TTC549 (cell line): ENCODE measurements around the gene DLX2.

Experiments used
- FAIRE-seq: peaks from 2 replicates; lab custom pipeline; 2012; peaks lifted over from hg19 to GRCh38; lab: Jason Lieb, UNC

The DLX2 gene

GRCh38 chr2:172094294-172095145 lies 8.2 kb downstream of the DLX2 start:
- FAIRE-seq: no peak

- no peak for FAIRE-seq
Observed at GRCh38 chr2:172093416-172094293, 9.0 kb downstream of the DLX2 start.

GRCh38 chr2:172092716-172093415 lies 9.8 kb downstream of the DLX2 start:
- no peak for FAIRE-seq

GRCh38 chr2:172091761-172092566 lies 10.7 kb downstream of the DLX2 start:
- no peak for FAIRE-seq

GRCh38 chr2:172091000-172091641 lies 11.6 kb downstream of the DLX2 start:
- peak; percentile 77 for FAIRE-seq

GRCh38 chr2:172090044-172090961 lies 12.4 kb downstream of the DLX2 start:
- no peak for FAIRE-seq

GRCh38 chr2:172089633-172090032 lies 13.1 kb downstream of the DLX2 start:
- FAIRE-seq: no peak

- FAIRE-seq: no peak
Observed at GRCh38 chr2:172089005-172089504, 13.6 kb downstream of the DLX2 start.

GRCh38 chr2:172088245-172089004 lies 14.3 kb downstream of the DLX2 start:
- FAIRE-seq: no peak

- no peak for FAIRE-seq
Observed at GRCh38 chr2:172087780-172088244, 14.9 kb downstream of the DLX2 start.

GRCh38 chr2:172087207-172087779 lies 15.4 kb downstream of the DLX2 start:
- no peak for FAIRE-seq

- no peak for FAIRE-seq
Observed at GRCh38 chr2:172086241-172087206, 16.2 kb downstream of the DLX2 start.

- FAIRE-seq: no peak
Observed at GRCh38 chr2:172085460-172086159, 17.1 kb downstream of the DLX2 start, which contains the start of gene DLX1. Gene DLX1 (plus strand): TSS chr2:172085507. CDS start chr2:172085678, 171 bp downstream.

- peak; percentile 88 for FAIRE-seq
Observed at GRCh38 chr2:172084645-172085459, 17.8 kb downstream of the DLX2 start.

- FAIRE-seq: no peak
Observed at GRCh38 chr2:172084395-172084644, 18.4 kb downstream of the DLX2 start.
